GM18508 (cell line): ENCODE measurements around the gene EWSR1.

Source experiments
- ATAC-seq: cut with Tn5 transposase; IDR thresholded peaks from one replicate; pipeline ENCODE4 v1.9.1; 2021; ENCODE audit warnings: moderate number of reproducible peaks; ENCODE audit not compliant: insufficient read depth, unreplicated experiment

The EWSR1 gene

DNA sequence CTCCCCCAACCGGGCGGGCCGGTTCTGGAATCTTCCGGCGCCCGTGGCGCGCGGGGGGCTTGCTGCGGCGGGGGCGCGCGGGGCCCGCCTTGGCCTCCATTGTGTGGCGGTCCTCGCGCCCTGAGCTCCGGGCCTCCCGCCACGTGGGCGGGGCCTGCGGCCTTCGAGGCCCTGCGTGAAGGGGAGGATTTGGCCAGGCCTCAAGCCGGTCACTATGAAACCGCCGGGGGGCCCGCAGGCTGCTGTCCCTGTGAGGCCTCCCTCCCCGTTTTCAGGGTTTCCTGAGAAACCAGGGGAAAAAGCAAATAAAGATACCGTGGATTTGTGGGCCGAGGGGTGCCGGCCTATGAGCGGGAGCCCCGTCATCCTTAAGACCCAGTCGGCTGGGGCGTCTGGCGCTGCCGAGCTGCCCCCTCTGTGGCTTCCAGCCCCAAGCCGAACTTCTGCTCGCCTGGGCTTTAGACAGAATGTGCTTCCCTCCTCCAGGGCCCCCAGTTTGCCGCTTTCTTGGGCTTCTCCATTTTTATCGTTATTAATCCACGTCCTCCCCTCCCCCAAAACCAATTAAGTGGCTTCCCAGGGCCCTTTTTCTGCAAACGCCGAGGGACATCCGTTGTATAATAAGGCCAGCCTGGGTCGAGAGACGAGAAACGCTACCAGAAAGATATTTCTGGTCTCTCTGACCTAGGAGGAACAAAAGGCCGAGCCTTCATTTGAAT, 602 bp downstream of the EWSR1 start:
- no peak for ATAC-seq

DNA sequence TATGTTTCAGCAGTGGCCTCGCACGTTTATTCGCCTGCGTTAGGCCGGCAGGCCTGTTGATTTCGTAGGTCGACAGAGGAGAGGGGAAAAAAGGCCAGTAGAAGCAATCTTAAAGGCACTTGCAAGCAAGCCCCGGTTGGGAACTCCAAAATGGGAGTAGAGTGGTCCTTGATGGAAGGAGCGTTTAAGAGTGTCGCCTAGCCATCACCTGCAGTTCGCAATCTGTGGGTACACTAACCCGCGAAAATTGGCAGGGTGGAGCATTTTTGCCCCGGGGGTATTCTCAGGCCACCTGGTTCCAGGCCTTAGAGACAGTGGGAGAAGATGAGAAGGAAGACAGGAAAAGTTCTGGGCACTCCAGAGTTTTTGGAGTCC, 1.1 kb downstream of the EWSR1 start:
- no peak for ATAC-seq

DNA sequence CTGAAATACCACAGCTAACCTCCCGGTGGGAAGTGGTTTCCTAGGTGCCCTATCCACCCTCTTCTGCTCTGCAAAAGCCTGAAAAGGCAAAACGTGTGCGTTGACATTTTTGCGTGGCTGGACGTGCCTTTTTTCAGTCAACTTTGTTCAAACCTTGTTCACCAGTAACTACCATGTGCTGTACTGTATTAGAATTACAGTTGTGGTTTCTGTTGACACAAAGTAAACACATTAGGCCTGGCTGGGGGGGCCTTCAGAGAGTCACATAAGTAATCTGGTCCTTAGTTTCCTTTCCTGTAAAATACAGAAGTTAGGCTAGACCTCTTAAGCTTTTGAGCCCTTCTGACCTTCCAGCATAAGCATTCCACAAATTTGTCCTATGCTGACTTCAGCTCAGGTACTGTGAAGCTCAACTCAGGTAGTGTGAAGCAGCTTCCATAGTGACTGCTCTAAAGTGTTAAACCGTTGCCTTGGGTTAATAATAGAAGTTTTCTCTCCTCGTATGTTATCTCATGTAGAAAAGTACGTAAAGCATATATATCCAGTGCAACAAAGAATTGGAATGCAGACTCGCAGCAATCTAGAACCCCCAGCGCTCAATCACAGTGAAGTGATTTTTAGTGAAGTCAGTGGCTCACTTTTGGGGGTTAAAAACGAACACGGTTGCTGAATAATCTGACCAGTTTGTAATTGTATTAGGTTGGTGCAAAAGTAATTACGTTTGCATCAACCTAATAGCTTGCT, 1.8 kb downstream of the EWSR1 start:
- ATAC-seq: no peak

DNA sequence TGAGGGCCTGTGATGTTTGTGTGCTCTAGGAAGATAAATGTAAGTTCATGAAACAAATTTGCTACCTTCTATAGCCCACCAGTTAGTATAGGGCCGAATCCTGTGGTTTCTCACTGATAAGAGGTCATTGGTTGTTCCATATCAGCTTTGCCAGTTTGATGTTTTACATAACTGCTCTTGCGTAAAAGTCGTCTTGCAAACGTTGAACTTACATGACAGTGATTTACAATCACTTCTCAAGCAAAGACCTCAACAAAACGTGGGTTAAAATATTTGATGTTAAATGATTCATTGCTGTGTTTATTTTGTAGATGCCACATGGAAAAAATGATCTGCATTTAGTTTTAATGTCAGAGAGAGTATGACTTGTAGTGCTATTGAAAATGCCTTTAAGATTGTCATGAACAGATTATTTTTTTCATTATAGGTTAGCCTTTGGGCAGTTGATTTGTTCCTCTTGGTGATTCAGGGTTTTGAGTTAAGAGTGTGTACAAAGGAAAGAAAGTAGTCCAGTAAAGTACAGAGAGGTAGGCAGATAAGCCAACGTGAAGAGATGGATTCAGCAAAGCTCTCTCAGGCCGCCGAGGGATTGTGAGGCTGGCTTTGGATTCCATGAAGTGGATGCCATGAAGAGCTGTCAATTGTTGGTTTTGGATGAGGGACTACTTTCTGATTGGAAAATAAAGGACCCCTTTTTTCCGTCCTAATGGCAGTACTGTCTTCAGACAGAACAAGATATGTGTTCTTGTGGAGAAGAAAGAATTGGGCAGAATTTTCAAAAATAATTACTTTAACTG, 2.6 kb downstream of the EWSR1 start:
- no peak for ATAC-seq

DNA sequence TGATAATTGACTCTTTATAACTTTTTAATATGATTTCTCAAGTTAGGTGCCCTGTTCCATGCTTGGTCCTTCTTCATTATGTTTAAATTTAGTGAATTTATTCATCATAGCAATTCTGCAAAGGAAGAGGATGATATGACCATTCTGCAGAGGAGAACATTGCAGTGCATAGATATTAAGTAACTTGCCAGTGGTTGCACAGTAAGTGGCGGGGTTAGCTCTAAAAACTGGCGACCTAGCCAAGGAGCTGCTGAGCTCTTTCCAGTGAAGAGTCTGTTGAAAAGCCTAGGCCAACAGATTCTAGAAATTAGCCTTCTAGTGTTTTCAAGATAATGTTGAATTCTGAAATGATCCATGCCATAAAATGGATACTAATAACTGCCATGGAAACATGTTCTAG, 4.6 kb downstream of the EWSR1 start:
- ATAC-seq: no peak

DNA sequence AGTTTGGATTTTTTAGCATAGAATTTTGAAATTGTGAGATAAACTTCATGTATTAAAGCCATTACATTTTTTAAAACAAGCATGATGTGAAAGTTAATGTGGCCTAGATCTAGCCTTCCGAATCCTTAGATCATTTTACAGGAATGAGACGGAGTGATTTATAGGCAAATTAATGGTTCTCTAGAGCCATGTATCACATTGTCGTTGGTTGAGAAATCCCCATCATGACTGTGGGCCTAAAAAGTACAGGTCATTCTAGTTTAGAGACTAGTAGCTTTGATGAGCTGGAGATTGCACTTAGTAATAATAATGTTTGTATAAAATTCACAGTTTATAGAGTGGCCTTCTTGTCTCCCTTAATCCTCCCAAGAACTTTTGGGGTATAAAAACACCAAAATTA, 7.1 kb downstream of the EWSR1 start:
- ATAC-seq: no peak

DNA sequence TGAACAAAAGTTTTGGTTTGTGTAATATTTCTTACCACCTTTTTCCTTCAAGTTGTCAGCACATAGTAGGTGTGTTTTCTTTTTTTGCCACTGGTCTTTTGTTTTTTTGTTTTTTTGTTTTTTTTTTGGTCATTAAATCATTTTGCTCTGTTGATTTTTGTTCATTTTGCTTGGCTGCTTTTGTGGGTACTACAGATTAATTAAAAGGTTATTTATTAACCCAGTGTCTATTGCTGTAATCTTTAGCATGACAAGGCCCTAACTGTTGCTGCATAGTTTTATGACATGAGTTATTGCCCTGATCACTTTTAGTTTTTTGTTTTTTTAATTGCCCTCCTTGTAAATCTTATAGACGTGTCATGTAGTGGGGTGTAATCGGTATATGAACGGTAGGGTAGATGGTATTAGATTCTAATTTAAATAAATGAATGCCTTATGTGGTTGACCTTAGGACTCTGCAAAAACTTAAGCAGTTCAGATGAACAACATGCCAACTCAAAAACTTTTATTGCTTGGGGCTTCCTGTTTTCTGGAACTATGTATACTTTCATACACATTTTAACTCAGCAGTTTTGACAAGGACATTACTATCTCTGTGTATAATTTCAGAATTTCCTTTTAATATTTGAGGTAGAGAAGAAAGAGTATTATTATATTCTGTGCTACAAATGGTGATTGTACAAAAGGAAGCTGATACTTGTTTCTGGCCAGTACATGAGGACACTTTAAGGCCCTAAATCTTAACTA, 7.9 kb downstream of the EWSR1 start:
- ATAC-seq: no peak

DNA sequence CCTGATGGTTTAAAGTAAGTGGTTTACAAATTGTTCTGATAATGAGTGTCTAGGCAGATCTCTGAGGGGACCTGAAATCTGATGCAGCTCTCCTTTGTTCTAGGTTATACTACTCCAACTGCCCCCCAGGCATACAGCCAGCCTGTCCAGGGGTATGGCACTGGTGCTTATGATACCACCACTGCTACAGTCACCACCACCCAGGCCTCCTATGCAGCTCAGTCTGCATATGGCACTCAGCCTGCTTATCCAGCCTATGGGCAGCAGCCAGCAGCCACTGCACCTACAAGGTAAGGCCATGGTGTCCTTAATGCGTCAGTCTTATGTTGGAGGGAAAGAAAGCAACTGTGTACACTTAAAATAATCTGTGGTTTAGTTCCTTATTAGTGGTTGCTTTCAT, 9.9 kb downstream of the EWSR1 start:
- no peak for ATAC-seq

DNA sequence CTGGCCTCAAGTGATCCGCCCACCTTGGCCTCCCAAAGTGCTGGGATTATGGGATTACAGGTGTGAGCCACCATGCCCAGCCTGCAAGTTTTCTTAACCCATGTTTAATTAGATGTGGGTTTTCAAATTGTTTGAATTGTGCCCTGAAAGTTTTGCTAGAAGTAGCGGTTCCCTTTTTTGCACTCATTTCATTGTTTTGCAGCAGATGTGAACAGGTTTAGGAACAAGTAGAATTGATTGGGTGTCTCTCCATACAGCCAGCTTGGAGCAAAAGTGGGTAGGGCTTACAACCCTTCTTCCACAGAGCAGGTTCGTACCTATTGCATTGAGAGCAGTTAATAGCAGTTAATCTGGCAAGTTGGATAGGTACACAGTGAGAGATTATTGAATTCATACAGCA, 16.1 kb downstream of the EWSR1 start:
- no peak for ATAC-seq

DNA sequence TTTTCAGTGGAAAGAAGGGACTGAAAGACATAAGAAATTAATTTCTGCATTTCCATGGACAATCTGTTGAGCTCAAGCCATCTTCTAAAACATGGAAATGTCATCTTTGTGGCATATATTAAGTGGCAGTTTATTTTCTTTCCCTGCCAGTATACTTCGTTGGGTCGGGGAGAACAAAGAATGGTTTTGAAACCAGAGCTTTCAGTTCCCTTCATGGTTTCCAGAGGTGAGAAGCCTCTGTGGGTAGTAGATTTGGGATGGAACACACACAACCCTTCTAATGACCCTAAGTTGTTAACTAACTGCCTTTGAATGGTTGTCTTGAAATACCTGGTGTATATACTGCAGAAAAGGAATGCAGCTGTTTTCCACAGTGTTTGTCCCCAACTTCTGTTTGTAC, 20.8 kb downstream of the EWSR1 start:
- no peak for ATAC-seq

DNA sequence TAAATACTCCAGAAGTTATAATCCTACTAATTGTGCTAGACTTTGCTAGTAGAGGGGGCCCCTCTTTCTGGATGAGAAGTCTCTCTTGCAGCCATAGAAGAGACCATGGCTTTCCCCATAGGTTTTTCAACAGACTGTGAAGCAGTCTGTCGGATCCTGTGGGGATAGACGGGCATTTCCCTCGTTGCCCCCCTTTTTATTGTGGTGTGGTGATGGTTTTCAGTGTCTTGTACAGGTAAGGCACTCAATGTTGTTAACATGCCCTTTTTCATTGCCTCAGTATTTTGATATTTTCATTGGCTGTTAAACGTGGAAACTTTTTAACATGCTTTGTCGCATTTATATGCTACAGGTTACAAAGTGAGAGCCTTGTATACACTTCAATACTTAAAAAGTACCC, 22.0 kb downstream of the EWSR1 start:
- no peak for ATAC-seq

DNA sequence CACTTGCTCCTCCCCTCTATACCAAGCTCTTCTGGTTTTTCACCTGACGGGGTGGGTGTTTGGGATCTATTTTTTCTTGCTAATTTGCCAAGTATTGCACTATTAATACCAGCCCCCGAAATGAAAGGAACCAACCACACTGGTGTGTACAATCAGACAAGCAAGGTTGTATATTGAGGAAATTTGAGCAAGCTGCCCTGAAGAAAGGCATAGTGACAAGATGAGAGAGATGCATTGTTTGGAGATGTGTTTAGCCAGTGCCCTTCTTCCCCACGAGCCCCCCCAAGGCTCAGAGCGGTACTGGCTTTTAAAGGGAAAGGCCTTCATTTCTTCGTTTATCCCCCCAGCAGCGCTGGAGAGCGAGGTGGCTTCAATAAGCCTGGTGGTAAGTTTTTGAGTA, 23.1 kb downstream of the EWSR1 start:
- no peak for ATAC-seq

DNA sequence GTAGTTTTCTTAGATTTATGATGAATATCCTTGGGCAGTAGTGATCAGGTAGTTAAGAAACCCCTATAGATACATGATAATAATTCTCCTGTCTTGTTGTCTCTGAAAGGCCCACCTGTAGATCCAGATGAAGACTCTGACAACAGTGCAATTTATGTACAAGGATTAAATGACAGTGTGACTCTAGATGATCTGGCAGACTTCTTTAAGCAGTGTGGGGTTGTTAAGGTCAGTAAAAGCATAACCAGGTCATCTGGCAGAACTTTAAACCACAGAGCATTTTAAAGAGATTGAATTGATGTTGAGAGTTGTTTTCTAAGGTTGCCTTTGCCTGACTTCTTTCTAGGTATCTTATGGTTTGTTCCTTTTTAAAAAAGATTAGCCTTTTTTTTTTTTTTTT, 24.3 kb downstream of the EWSR1 start:
- no peak for ATAC-seq

DNA sequence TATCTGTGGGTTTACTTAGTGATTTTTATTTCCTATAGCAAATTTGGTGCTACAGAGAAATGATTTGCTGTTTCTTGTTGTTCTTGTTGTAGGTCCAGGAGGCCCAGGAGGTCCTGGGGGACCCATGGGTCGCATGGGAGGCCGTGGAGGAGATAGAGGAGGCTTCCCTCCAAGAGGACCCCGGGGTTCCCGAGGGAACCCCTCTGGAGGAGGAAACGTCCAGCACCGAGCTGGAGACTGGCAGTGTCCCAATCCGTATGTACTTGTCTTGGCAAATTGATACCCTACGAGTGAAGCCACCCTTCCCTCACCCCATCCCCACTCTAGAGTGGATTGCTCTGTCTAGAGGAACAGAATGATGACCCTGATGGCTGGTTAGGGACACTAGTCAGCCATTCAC, 30.6 kb downstream of the EWSR1 start:
- ATAC-seq: no peak

DNA sequence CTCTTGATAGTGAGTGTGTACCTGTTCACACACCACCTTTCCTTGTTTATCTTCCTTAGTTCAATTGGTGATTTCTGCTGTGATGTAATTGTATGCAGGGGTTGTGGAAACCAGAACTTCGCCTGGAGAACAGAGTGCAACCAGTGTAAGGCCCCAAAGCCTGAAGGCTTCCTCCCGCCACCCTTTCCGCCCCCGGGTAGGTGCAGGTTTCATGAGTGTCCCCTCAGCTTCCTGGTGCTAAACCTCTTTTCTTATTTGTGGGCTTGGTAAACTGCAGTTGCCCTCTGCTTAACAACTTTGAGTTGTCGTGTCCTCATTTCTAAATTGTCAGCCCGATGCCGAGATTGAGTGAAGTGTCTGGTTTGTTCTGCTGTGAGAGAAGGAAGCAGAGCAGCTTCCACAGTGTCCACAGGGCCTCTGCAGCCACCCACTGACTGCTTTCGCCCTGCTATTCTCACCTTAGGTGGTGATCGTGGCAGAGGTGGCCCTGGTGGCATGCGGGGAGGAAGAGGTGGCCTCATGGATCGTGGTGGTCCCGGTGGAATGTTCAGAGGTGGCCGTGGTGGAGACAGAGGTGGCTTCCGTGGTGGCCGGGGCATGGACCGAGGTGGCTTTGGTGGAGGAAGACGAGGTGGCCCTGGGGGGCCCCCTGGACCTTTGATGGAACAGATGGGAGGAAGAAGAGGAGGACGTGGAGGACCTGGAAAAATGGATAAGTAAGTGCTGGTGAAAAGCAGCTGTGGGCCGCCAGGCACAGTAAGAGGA, 31.2 kb downstream of the EWSR1 start:
- no peak for ATAC-seq

DNA sequence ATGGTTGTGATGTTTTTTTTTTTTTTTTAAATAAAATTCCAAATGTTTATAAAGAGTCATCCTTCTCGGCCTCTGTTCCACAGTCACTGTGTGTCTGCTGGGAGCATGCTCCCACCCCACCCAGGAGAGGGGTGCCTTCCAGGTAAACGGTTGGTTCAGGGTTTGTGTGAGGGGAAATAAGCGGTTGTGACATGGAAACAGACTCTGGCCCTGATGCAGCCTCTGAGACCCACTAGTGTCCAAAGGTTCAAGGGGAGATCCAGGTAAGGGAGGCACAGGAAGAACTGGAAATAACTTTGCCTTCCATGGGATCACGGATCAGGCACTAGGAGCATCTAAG, 32.4 kb downstream of the EWSR1 start:
- no peak for ATAC-seq

DNA sequence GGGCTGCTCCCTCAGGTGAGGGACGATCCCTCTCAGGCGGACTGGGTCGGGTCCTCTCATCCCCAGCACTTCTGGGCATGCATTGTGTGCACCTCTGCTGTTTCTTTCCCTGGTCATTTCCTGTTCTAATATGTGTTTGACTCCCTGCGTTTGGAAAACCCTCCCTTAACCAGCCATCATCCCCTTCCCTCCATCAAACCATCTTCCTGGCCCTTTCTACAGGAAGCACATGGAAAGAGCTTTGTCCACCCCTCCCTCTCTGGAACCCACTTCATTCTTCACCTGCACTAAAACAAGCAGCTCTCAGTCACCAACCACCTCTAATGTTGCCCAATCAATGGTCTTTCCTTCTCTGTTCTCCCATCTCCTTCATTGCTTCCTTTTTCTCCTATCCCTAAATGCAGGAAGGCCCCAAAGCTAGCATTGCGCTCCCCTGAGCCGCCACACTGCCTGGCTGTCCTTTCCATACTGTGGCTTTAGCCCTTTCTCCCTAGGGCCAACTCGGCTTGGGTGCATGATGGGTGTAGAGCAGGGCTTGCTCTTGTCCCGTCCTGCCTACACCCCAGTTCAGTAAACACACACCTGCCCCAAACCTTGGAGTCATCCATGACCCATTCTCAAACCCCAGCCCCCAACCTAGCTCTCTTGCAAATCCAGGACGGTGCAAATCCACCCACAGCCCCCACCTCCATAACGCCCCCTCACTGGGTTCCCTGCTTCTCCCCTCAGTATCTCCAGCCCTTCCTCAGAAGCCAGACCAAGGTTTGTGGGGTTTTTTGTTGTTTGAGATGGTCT, 32.9 kb downstream of the EWSR1 start:
- no peak for ATAC-seq

DNA sequence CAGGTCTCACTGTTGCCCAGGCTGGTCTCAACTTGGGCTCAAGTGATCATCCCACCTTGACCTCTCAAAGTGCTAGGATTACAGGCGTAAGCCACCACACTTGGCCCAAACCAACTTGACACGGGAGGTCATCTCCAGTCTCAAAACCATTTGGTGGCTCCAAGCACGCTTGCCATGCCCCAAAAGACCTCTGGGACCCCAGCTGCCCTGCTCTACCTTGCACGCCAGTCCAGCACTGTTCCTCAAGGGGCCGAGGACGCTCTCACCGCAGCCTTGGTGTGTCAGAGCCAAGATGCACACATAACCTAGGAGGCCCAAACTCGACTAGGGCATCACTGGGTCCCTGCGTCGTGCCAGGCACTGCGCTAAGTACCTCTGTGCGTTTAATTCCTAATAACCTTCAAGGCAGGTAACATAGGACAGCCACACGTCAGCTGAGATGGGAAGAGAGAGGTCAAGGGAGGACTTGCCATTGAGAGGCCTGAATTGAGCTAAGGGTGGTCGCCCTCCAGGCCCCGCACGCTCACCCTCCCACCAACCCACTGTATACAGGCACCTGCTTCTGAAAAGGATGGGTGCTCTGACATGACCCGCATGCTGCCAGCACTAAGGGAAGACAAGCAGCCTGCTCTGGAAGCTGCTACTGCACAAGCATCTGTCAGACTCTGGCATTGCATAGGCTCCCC, 33.8 kb downstream of the EWSR1 start:
- no peak for ATAC-seq

DNA sequence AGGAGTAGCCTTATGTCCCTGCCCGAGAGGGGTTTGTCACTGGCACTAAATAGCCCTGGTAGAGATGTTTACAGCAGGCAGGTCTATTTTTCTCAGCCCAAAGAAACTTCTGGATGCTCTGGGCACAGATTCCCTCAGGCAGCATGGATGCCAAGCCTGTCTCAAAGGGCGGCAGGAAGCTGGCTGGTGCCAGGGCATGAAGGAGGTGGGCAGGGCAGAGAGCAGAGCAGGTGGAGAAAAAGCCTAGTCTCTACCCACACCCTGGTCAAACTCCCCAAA, 34.3 kb downstream of the EWSR1 start:
- no peak for ATAC-seq
